HG03060 (cell line): ENCODE data around the gene CEP72.

Experiments
- ATAC-seq: cut with Tn5 transposase; IDR thresholded peaks from one replicate; pipeline ENCODE4 v1.9.1; 2021; ENCODE audit warnings: low read depth, moderate number of reproducible peaks; ENCODE audit not compliant: unreplicated experiment

CEP72 gene

GRCh38 chr5:651296-652022 is 39.3 kb downstream of the CEP72 start:
- no peak for ATAC-seq

- ATAC-seq = no peak
Measured at GRCh38 chr5:652023-652515, 39.9 kb downstream of the CEP72 start.

GRCh38 chr5:652773-653350 is 40.7 kb downstream of the CEP72 start:
- ATAC-seq = no peak

GRCh38 chr5:654071-654778 is 42.1 kb downstream of the CEP72 start:
- no peak for ATAC-seq

- no peak for ATAC-seq
Measured at GRCh38 chr5:655406-655805, 43.3 kb downstream of the CEP72 start.

- ATAC-seq = no peak
Measured at GRCh38 chr5:657570-657969, 45.4 kb downstream of the CEP72 start.

- no peak for ATAC-seq
Measured at GRCh38 chr5:658103-658502, 46.0 kb downstream of the CEP72 start.

DNA sequence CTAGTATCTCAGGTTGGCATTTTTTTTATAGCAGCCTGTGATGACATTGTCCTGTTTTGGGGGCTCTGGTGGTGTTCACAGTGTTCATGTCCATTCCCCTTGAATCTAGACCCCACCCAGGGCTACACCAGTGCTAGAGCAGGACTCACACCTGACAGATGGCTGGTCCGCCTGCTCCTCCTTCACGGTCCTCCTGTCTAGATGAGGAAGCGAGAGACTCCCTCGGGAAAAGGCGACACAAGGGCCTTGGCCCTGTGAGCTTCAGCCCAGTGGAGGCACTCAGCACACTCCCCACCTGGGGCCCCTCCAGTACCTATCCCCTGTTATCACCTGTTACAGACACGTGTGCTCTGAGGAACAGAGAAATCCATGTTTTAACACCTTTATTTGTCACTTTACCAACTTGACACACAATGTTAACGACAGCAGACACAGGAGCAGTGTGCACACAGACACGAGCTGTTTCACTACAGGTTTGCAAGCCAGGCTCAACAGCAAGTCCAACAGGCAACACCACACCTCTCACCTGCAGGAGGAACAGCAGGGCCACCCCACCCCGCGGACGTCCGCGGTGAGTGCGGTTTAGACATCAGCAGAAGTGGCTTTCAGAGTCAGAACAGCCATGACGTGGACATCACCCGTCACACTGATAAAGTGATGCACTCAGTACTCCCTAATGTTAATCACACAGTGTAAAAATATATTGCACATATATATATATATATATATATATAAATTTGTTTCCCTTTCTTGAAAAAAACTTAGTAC is 47.5 kb downstream of the CEP72 start:
- ATAC-seq = no peak

GRCh38 chr5:660491-661030 is 48.4 kb downstream of the CEP72 start:
- no peak for ATAC-seq

DNA sequence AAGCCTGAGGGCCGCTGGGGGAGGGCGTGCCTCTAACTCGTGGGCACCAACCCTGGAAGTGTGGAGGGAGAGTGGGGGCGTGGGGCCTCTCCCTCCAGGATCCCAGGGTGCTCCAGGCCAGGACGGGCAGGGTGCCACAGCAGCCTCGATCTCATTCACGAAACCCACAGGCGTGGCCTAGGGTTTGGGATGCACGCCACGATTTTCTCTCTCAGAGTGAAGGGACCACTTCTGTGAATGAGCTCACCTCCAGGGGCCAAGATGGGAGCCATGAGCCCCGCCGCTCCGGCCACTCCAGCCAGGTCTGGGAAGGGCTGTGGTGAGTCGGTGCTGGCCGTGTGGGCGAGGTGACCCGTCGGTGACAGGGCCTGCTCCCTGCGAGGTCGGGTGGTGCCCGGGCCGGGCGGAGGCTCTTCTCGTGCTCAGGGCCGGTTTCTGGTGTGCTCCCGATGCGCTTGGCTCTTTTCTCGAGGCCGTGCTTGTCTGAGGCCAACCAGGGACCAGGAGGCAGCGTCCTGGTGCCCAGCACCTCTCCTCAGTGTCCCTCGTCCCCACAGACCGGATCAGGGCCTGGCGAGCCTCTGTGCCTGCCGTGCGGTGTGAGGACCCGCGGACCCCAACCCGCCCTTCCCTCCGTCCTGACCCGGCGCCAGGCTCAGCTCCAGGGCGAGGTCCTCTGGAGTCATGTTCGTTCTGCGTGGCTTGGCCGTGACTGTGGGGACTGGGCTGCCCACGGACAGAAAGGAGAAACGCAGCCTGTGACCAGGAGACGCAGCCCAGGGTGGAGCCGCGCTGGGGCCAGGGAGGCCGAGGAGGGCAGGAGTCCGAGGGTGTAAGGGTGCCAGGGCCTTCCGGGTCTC is 50.0 kb downstream of the CEP72 start:
- ATAC-seq = no peak

GRCh38 chr5:662751-663435 is 50.8 kb downstream of the CEP72 start:
- no peak for ATAC-seq

GRCh38 chr5:663436-664342 is 51.5 kb downstream of the CEP72 start:
- no peak for ATAC-seq

- no peak for ATAC-seq
Measured at GRCh38 chr5:664343-664993, 52.3 kb downstream of the CEP72 start.

DNA sequence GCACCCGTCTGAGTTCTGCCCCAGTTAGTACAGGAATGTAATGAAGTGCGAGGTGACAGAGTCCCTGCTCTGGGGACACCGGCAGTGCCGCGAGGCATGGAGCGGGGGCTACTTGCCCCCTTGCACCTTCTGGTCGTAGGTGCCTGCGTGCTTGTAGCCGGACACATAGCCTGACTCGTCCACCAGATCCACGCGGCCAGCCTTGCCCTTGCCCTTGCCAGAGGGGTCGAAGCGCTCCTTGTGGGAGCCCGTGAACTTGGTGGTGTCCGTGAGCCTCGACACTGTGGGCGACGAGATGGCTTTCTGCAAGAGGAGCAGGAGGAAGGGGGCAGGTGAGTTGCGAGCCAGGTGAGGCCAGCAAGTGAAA is 52.8 kb downstream of the CEP72 start:
- no peak for ATAC-seq

- ATAC-seq = no peak
Measured at GRCh38 chr5:665541-665955, 53.4 kb downstream of the CEP72 start.

DNA sequence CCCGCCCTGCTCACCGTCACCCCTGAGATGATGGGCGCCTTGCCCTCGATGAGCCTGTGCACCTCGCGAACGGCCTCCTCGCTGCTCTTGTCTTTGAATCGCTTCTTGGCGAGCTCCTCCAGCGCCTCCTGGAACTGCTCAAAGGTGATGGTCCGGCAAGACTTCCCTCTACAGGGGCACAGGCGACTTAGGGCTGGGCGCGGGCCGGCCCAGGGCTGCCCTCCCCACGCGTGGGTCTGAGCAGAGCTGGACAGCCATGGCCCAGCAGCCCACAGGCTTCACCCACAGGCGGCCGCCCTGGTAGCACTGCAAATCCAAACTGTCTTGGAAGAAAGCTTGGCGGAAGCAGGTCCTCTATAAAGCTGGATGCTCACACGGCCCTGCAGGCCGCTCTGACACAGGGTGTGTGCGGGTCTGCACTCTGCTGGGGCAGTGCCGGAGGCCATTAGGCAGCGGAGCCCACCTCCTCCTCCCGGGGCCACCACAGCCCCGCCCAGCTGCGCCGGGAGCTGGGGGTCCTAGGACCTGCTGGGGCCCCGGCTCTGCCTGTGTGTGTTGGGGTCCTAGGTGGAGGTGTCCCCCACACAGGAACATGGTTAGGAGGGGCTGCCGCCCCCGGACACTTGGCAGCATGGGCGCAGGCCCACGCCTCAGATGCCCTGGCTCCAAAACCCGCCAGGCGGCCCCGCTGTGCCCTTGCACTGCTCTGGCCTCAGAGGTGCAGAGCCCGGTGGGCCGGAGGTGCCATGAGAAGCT is 54.0 kb downstream of the CEP72 start:
- ATAC-seq = no peak
